Measurements from ENCODE around the gene HOXB6. TPM values are rescaled to one million over a fixed set of nuclear protein-coding genes. Genes with fewer than 3 reads are reported as not detected.

Gene HOXB6
- total RNA-seq, 1 donor from 2014 or later = 0.83 TPM

- peak; percentile 67 for ATAC-seq
- no peak for DNase-seq (ENCODE audit: low spot score)
These were observed 31.6 kb upstream of the HOXB6 start for GRCh38 chr17:48636177-48637018.

- no peak for ATAC-seq
- no peak for DNase-seq (ENCODE audit: low spot score)
These were observed 29.9 kb upstream of the HOXB6 start for GRCh38 chr17:48634493-48635208.

- DNase-seq (ENCODE audit: low spot score) (no peak), ATAC-seq (no peak)
These were observed 28.5 kb upstream of the HOXB6 start for GRCh38 chr17:48633266-48633677.

- ATAC-seq (no peak), DNase-seq (ENCODE audit: low spot score) (no peak)
These were observed 27.9 kb upstream of the HOXB6 start for GRCh38 chr17:48632579-48633265.

GRCh38 chr17:48631693-48632578 lies 27.1 kb upstream of the HOXB6 start:
- DNase-seq (ENCODE audit: low spot score) (no peak), ATAC-seq (no peak)

- DNase-seq (ENCODE audit: low spot score) (no peak), ATAC-seq (no peak)
These were observed 26.3 kb upstream of the HOXB6 start for GRCh38 chr17:48630925-48631692.

GRCh38 chr17:48630009-48630924 lies 25.5 kb upstream of the HOXB6 start:
- no peak for DNase-seq (ENCODE audit: low spot score)
- ATAC-seq = no peak

- no peak for ATAC-seq
- DNase-seq (ENCODE audit: low spot score) = no peak
These were observed 24.6 kb upstream of the HOXB6 start for GRCh38 chr17:48629411-48629759.

- DNase-seq (ENCODE audit: low spot score) (no peak), ATAC-seq (no peak)
These were observed 24.0 kb upstream of the HOXB6 start for GRCh38 chr17:48628649-48629410.

GRCh38 chr17:48627623-48628521 lies 23.1 kb upstream of the HOXB6 start:
- no peak for ATAC-seq
- DNase-seq (ENCODE audit: low spot score) = no peak

- ATAC-seq = no peak
- no peak for DNase-seq (ENCODE audit: low spot score)
These were observed 22.4 kb upstream of the HOXB6 start for GRCh38 chr17:48627118-48627597.

GRCh38 chr17:48626245-48627117 lies 21.7 kb upstream of the HOXB6 start, which contains the start of gene HOXB9:
TSS of gene HOXB9 (minus strand) at chr17:48626358. CDS start at chr17:48626269, 89 bp downstream.
- DNase-seq (ENCODE audit: low spot score) (no peak), ATAC-seq (no peak)

GRCh38 chr17:48625495-48626244 lies 20.9 kb upstream of the HOXB6 start:
- DNase-seq (ENCODE audit: low spot score) = no peak
- ATAC-seq = peak; percentile 74

GRCh38 chr17:48624544-48625494 lies 20.0 kb upstream of the HOXB6 start:
- DNase-seq (ENCODE audit: low spot score) = no peak
- ATAC-seq = peak; percentile 73

Measured in left lobe of liver (tissue), 2 donors.